Caco-2 (cell line): Measurements from ENCODE around the gene GPS1. TPM values are rescaled to one million over a fixed set of nuclear protein-coding genes. Genes with fewer than 3 reads are reported as not detected.

Experiments
- BruUV-seq: library from RNA; stranded (reverse); fragments of 400-500 nt; replicated peaks from 2 replicates; lab custom pipeline; 2021; lab: Mats Ljungman, UMichigan
- CTCF ChIA-PET: fragments of 300-600 bp; sonication (Branson Sonifier 250); formaldehyde crosslinking; loops from one replicate; lab custom pipeline; 2022; ENCODE audit warnings: antibody characterized with exemption; lab: Charles Lee
- POLR2A ChIA-PET: fragments of 300-600 bp; sonication (Branson Sonifier 250); formaldehyde crosslinking; loops from one replicate; lab custom pipeline; 2022; ENCODE audit warnings: antibody characterized with exemption; lab: Charles Lee
- DNase-seq, 2 experiments: peaks; one replicate each; pipeline versions ENCODE4 v3.0.0 to v3.0.0-alpha.2; 2020 to 2022
- H3K27me3 ChIP-seq: replicated peaks from 2 replicates; pipeline ENCODE4 v1.6.0; 2011; ENCODE audit warnings: low read length; ENCODE audit not compliant: control insufficient read depth, insufficient read depth
- H3K36me3 ChIP-seq: 2 replicates; pipeline ENCODE4 v1.5.1; 2011; ENCODE audit warnings: low read length; ENCODE audit not compliant: control insufficient read depth, insufficient read depth
- H3K4me1 ChIP-seq: fragments of 250-450 bp; sonication (Bioruptor Pico); 2 replicates; pipeline ENCODE4 v1.5.1; 2020; ENCODE audit warnings: mild to moderate bottlenecking
- H3K4me3 ChIP-seq: 2 replicates; pipeline ENCODE4 v1.5.1; 2011; ENCODE audit warnings: low read depth, mild to moderate bottlenecking, control low read depth, low read length
- H3K9me3 ChIP-seq: fragments of 250-450 bp; sonication (Bioruptor Pico); 2 replicates; pipeline ENCODE4 v1.5.1; 2020; ENCODE audit warnings: mild to moderate bottlenecking, moderate library complexity
- H3K27ac Mint-ChIP-seq: one replicate; pipeline ENCODE4 v1.8.0; 2022; ENCODE audit warnings: mixed read lengths; ENCODE audit not compliant: unreplicated experiment
- H3K27me3 Mint-ChIP-seq: one replicate; pipeline ENCODE4 v1.8.0; 2022; ENCODE audit warnings: mixed read lengths; ENCODE audit not compliant: insufficient read depth, unreplicated experiment
- H3K36me3 Mint-ChIP-seq: one replicate; pipeline ENCODE4 v1.8.0; 2022; ENCODE audit warnings: mild to moderate bottlenecking, mixed read lengths; ENCODE audit not compliant: insufficient read depth, unreplicated experiment
- H3K4me1 Mint-ChIP-seq: one replicate; pipeline ENCODE4 v1.8.0; 2022; ENCODE audit warnings: low read depth, mixed read lengths; ENCODE audit not compliant: unreplicated experiment
- H3K4me3 Mint-ChIP-seq: one replicate; pipeline ENCODE4 v1.8.0; 2022; ENCODE audit warnings: mild to moderate bottlenecking, moderate library complexity, mixed read lengths; ENCODE audit not compliant: unreplicated experiment
- H3K9me3 Mint-ChIP-seq: one replicate; pipeline ENCODE4 v1.8.0; 2022; ENCODE audit warnings: mixed read lengths; ENCODE audit not compliant: unreplicated experiment
- intact Hi-C: fragments of 100-400 bp; cut with micrococcal nuclease; formaldehyde crosslinking; loops from one replicate; pipeline ENCODE4 v1.10.0; 2022; ENCODE audit not compliant: unreplicated experiment
- total RNA-seq: library from RNA; stranded (reverse); gene quantifications from 2 replicates; pipeline ENCODE4 v1.2.3, GENCODE V29; 2022
- TF ChIP-seq, protein P1 (sequence below), 2 experiments: fragments of 200-600 bp in 1 of 2; IDR thresholded peaks; 1 replicate in 1 of 2; 2 replicates in 1 of 2; pipeline versions ENCODE4 v1.5.1 to v1.8.0; 2011 to 2022; ENCODE audit warnings: antibody characterized with exemption in 1 of 2, control low read depth in 1 of 2, inconsistent platforms in 1 of 2, low read depth in 1 of 2, low read length in 1 of 2, mild to moderate bottlenecking in 1 of 2, moderate library complexity in 1 of 2; ENCODE audit not compliant: insufficient read depth in 1 of 2, severe bottlenecking in 1 of 2, unreplicated experiment in 1 of 2

The GPS1 gene
- total RNA-seq, 1 experiment from 2014 or later: 195 TPM

DNA sequence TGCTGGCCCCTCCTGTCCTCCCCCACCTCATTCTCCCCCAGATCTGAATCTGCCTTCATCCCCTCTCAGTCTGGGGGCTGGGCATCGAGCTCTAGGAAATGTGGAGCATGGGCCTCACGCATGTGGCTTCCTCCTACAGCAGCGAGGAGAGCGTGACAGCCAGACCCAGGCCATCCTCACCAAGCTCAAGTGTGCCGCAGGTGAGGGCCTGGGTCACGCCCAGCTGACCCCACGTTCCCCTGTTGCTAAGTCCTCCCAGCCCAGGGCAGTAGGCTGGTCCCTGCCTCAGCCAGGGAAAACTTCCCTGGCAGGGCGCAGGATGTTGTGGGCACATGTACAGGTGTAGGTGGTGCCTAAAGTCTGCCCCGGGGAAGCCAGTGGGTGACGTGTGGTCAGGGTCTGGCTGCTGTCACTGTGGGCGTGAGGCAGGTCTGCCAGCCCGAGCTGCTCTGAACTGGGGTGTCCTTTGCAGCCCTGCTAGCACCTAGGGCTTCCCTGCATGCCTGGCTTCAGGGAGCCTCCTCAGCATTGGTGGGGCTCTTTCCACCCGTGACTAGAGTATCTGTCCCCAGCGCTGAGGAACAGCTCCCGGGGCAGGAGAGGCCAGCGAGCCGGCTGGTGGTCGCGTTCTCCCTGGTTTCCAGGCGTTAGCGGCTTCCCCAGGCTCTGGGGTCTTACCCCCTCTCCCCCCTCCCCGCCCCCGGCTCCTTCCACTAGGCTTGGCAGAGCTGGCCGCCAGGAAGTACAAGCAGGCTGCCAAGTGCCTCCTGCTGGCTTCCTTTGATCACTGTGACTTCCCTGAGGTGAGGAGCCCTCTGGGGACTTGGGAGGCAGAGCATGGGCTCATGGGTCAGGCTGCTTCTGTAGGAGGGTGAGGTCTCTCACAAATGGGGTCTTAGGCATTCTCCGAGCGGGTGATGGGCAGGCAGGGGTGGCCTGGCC, 3.6 kb downstream of the GPS1 start:
- Mint-ChIP-seq H3K4me3 (no peak overlapping the region), H3K4me1 (no peaks in the 10 kb centered on the region), H3K27me3 (no peaks in the 10 kb centered on the region), H3K27ac (peak overlapping the region; percentile 67), H3K36me3 (peaks cover 54% of the 10 kb centered on the region), H3K9me3 (no peaks in the 10 kb centered on the region)
- H3K27me3 ChIP-seq: no peaks in the 10 kb centered on the region
- ChIA-PET CTCF (interaction anchor here (0.6 to 1.0 kb wide), 2 partner anchors 14 to 24 kb away, joined by 7 read pairs; partner anchors contain the start of gene RAC3), POLR2A (no interaction called here)
- intact Hi-C loops: no loop called here
- no peaks in the 10 kb centered on the region for H3K9me3 ChIP-seq
- TF ChIP-seq, protein P1, sequence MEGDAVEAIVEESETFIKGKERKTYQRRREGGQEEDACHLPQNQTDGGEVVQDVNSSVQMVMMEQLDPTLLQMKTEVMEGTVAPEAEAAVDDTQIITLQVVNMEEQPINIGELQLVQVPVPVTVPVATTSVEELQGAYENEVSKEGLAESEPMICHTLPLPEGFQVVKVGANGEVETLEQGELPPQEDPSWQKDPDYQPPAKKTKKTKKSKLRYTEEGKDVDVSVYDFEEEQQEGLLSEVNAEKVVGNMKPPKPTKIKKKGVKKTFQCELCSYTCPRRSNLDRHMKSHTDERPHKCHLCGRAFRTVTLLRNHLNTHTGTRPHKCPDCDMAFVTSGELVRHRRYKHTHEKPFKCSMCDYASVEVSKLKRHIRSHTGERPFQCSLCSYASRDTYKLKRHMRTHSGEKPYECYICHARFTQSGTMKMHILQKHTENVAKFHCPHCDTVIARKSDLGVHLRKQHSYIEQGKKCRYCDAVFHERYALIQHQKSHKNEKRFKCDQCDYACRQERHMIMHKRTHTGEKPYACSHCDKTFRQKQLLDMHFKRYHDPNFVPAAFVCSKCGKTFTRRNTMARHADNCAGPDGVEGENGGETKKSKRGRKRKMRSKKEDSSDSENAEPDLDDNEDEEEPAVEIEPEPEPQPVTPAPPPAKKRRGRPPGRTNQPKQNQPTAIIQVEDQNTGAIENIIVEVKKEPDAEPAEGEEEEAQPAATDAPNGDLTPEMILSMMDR (IDR thresholded peaks at IDR 0.05; ENCODE audit: insufficient read depth in 1 of 2, low read depth in 1 of 2, low read length in 1 of 2, severe bottlenecking in 1 of 2, unreplicated experiment in 1 of 2): no peak
- H3K4me3 ChIP-seq: no peak overlapping the region
- H3K4me1 ChIP-seq: peaks cover 7% of the 10 kb centered on the region
- no TSS peak for BruUV-seq
- no peak for DNase-seq
- H3K36me3 ChIP-seq: peaks cover 1% of the 10 kb centered on the region; the same call in 1 of the 2 replicates

GRCh38 chr17:82055965-82056728, 4.4 kb downstream of the GPS1 start:
- peaks cover 1% of the 10 kb centered on the region; the same call in 1 of the 2 replicates for H3K36me3 ChIP-seq
- no peaks in the 10 kb centered on the region for H3K4me1 Mint-ChIP-seq
- H3K4me3 ChIP-seq: no peak overlapping the region
- no peaks in the 10 kb centered on the region; the same call in 1 of the 2 replicates for H3K4me1 ChIP-seq
- no peak for DNase-seq
- TF ChIP-seq, protein P1 (IDR thresholded peaks at IDR 0.05; ENCODE audit: insufficient read depth in 1 of 2, low read depth in 1 of 2, low read length in 1 of 2, severe bottlenecking in 1 of 2, unreplicated experiment in 1 of 2): no peak
- no peak overlapping the region for H3K4me3 Mint-ChIP-seq
- CTCF ChIA-PET: interaction anchor here (1.0 to 1.1 kb wide), 2 partner anchors 19 to 25 kb away, joined by 3 to 7 read pairs; partner anchors contain the start of genes DCXR and RAC3
- no peaks in the 10 kb centered on the region for H3K9me3 Mint-ChIP-seq
- intact Hi-C loops: no loop called here
- H3K27me3 ChIP-seq: no peaks in the 10 kb centered on the region
- H3K9me3 ChIP-seq: no peaks in the 10 kb centered on the region
- H3K27ac Mint-ChIP-seq: peak overlapping the region; percentile 29
- peaks cover 63% of the 10 kb centered on the region for H3K36me3 Mint-ChIP-seq
- H3K27me3 Mint-ChIP-seq: no peaks in the 10 kb centered on the region
- no TSS peak for BruUV-seq
- POLR2A ChIA-PET: no interaction called here
